ENCODE results near the gene DNAJA3.

DNAJA3 gene

GRCh38 chr16:4425378-4426020 lies at the start of gene DNAJA3:
Gene DNAJA3 (plus strand): TSS chr16:4425868. CDS start chr16:4425882, 14 bp downstream.
- Histone ChIP-seq H4K20me1 (ENCODE audit: insufficient read depth, low read length) (no peaks in the 10 kb centered on the region), H3K79me2 (ENCODE audit: low read length) (peaks cover 47% of the 10 kb centered on the region), H3K9ac (ENCODE audit: low read length) (peak within 1 kb of the TSS; percentile 98), H3K27me3 (replicated peaks; ENCODE audit: insufficient read depth, low read length) (no peaks in the 10 kb centered on the region), H3K36me3 (replicated peaks; ENCODE audit: insufficient read depth, low read length) (peaks cover 3% of the 10 kb centered on the region; the same call in 1 of the 2 replicates), H3K9me2 (replicated peaks; ENCODE audit: insufficient read depth, low read length) (no peaks in the 10 kb centered on the region), H3K4me3 (ENCODE audit: low read length) (peak within 1 kb of the TSS; percentile 100), H3K9me3 (replicated peaks; ENCODE audit: insufficient read depth, low read length) (no peaks in the 10 kb centered on the region), H2AFZ (ENCODE audit: low read length) (peak within 1 kb of the TSS; percentile 98), H3K4me1 (ENCODE audit: low read length) (peaks cover 12% of the 10 kb centered on the region), H3K27ac (ENCODE audit: low read length) (peak within 1 kb of the TSS; percentile 89), H3K4me2 (ENCODE audit: low read depth, low read length) (peak within 1 kb of the TSS; percentile 90), H3F3A (ENCODE audit: insufficient read depth, low read length) (peaks cover 7% of the 10 kb centered on the region; the same call in 1 of the 2 replicates)
- peak; percentile 96 for DNase-seq
- no peak for TF ChIP-seq EZH2phosphoT487 (IDR thresholded peaks at IDR 0.05; ENCODE audit: low read length)
- no peak for TF ChIP-seq EZH2 (optimal IDR thresholded peaks at IDR 0.05; ENCODE audit: low read depth, low read length)
- no peak for TF ChIP-seq CTCF (IDR thresholded peaks at IDR 0.05; ENCODE audit: low read length)

DNA sequence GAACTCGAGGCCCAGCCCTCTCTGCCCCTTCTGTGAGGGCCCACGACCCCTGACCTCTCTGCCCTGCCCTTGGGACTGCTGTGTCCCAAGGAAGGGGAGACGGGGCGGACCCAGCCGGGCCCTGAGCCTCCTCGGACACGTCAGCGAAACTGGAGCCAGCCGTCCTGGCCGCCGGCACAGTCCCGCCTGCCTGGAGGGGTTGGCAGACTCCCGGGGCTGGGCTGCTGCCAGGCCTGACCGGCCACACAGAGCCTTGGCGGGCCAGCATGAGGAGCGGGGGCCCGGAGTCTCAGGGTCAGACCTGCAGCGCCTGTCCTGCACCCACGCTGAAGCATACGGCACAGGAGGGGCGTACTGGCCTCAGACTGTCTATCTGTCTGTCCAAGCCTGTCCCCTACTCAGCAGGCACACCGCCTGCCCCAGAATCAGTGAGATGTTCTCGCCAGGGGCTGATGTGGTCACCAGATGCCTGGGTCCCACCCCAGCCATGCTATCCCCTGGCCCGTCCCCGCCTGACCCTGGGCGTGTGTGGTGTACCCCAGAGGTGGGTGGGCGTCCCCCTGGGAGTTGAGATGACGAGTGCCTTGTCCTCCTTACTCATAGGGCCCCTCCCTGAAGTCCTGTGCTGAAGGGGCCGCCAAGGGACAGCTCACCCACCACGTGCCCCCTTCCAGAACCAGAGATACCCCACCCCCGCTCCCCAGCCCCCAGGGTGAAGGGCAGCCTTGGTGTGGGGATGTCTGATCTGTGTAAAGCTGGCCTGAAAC lies 49.4 kb upstream of the DNAJA3 start:
- Histone ChIP-seq H3K79me2 (ENCODE audit: low read length) (peaks cover 4% of the 10 kb centered on the region; the same call in 1 of the 2 replicates), H3K27ac (ENCODE audit: low read length) (no peak overlapping the region)

GRCh38 chr16:4376893-4377572 lies 48.6 kb upstream of the DNAJA3 start:
- no peak overlapping the region for H3K4me2 ChIP-seq (ENCODE audit: low read depth, low read length)
- H3K9me3 ChIP-seq (replicated peaks; ENCODE audit: insufficient read depth, low read length), result no peaks in the 10 kb centered on the region
- H3K9me2 ChIP-seq (replicated peaks; ENCODE audit: insufficient read depth, low read length), result no peaks in the 10 kb centered on the region
- no peaks in the 10 kb centered on the region for H3K4me1 ChIP-seq (ENCODE audit: low read length)
- H3K36me3 ChIP-seq (replicated peaks; ENCODE audit: insufficient read depth, low read length), result no peaks in the 10 kb centered on the region
- peaks cover 4% of the 10 kb centered on the region; the same call in 1 of the 2 replicates for H3K79me2 ChIP-seq (ENCODE audit: low read length)
- no peaks in the 10 kb centered on the region for H3F3A ChIP-seq (ENCODE audit: insufficient read depth, low read length)
- H3K27ac ChIP-seq (ENCODE audit: low read length), result no peak overlapping the region
- no peak overlapping the region for H2AFZ ChIP-seq (ENCODE audit: low read length)
- no peak for TF ChIP-seq CTCF (IDR thresholded peaks at IDR 0.05; ENCODE audit: low read length)
- TF ChIP-seq EZH2 (optimal IDR thresholded peaks at IDR 0.05; ENCODE audit: low read depth, low read length), result no peak
- TF ChIP-seq EZH2phosphoT487 (IDR thresholded peaks at IDR 0.05; ENCODE audit: low read length), result no peak
- no peak for DNase-seq
- H3K9ac ChIP-seq (ENCODE audit: low read length), result no peak overlapping the region
- H3K27me3 ChIP-seq (replicated peaks; ENCODE audit: insufficient read depth, low read length), result no peaks in the 10 kb centered on the region
- no peak overlapping the region for H3K4me3 ChIP-seq (ENCODE audit: low read length)
- no peaks in the 10 kb centered on the region for H4K20me1 ChIP-seq (ENCODE audit: insufficient read depth, low read length)

More for the DNA sequence above, 49.4 kb upstream of the DNAJA3 start:
- DNase-seq, result no peak
- Histone ChIP-seq H3K27me3 (replicated peaks; ENCODE audit: insufficient read depth, low read length) (no peaks in the 10 kb centered on the region), H3K4me1 (ENCODE audit: low read length) (no peaks in the 10 kb centered on the region), H3F3A (ENCODE audit: insufficient read depth, low read length) (no peaks in the 10 kb centered on the region), H3K9me2 (replicated peaks; ENCODE audit: insufficient read depth, low read length) (no peaks in the 10 kb centered on the region), H3K4me2 (ENCODE audit: low read depth, low read length) (no peak overlapping the region), H3K9me3 (replicated peaks; ENCODE audit: insufficient read depth, low read length) (no peaks in the 10 kb centered on the region), H3K9ac (ENCODE audit: low read length) (no peak overlapping the region), H4K20me1 (ENCODE audit: insufficient read depth, low read length) (no peaks in the 10 kb centered on the region), H3K4me3 (ENCODE audit: low read length) (no peak overlapping the region), H2AFZ (ENCODE audit: low read length) (no peak overlapping the region), H3K36me3 (replicated peaks; ENCODE audit: insufficient read depth, low read length) (no peaks in the 10 kb centered on the region)
- TF ChIP-seq EZH2 (optimal IDR thresholded peaks at IDR 0.05; ENCODE audit: low read depth, low read length) (no peak), CTCF (IDR thresholded peaks at IDR 0.05; ENCODE audit: low read length) (no peak), EZH2phosphoT487 (IDR thresholded peaks at IDR 0.05; ENCODE audit: low read length) (no peak)

All from MM.1S (cell line).